Left colon (tissue), 2 donors: Measurements from ENCODE around the gene LUC7L2. TPM values are rescaled to one million over a fixed set of nuclear protein-coding genes. Genes with fewer than 3 reads are reported as not detected.
A peak's percentile ranks its signal among the peaks of the same experiment; 100 is the strongest.
"Not testable (repeated sequence)": the region's sequence is repeated elsewhere in the genome, so short reads cannot be mapped to it uniquely, and the experiment has no call there.

Experiments used
- ATAC-seq: fragments of 200-7000 bp; cut with Tn5 transposase; one replicate; pipeline ENCODE4 v1.9.1; 2020; ENCODE audit warnings: mild to moderate bottlenecking, moderate library complexity
- DNase-seq, 2 donors: peaks; one replicate each; pipeline ENCODE4 v3.0.0-alpha.2; 2020
- intact Hi-C, 2 donors: fragments of 100-400 bp; cut with DNase I in 1 of 2; cut with micrococcal nuclease in 1 of 2; formaldehyde crosslinking; loops; one replicate each; pipeline versions ENCODE4 v1.11.2 to v1.14.0; 2022; cut with DNase I, micrococcal nuclease
- total RNA-seq, 2 donors: library from RNA; stranded (reverse); fragmentation: NEBNext Ultra II Directional; extraction: Animal tissue kit (Norgen Biotek cat#: 25700); gene quantifications; one replicate each; pipeline ENCODE4 v1.2.1, GENCODE V29; 2021
- donor health status: DM: no; HTN: no; CAD: no.
- donor health status: DM: yes; HTN: yes; CAD: no.

Gene LUC7L2
- total RNA-seq, 2 donors from 2014 or later, result 70.0 to 70.8 TPM

DNA sequence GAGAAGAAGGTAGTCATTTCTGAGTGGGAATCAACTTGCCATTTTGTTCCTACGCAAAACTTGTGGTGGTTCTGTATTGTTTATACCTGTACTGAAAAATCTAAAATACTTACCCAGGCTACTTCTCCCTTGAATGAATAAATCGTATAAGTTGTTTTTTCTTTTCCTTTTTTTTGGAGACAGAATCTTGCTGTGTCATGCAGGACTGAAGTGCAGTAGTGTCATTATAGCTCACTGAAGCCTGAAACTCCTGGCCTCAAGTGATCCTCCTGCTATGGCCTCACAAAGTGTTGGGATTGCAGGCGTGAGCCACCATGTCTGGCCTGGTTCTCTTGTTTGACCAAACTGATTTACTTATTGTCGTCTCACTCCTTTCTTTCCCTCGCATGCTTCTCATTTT, 27.9 kb downstream of the LUC7L2 start:
- ATAC-seq, result no peak
- intact Hi-C loops, result no loop called here
- no peak for DNase-seq

DNA sequence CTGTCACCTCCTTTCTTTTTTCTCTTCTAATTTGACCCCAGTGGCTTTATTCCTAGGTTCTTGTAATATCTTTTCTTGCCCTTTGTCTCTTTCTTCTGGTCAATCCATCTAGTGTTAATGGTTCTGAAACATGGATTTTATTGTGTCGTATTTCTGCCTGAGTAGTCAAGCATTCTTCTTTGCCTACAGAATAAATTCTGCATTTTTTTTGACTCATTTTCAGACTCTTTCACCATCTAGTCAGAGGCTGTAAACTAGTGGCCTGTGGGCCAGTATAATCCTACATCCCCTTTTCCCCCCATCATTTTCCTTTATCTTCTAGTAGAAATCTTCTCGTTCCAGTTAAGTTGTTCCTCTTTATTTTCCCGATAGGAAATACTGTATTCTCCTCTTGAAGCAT, 29.4 kb downstream of the LUC7L2 start:
- intact Hi-C loops, result no loop called here
- DNase-seq, result no peak
- ATAC-seq, result no peak

DNA sequence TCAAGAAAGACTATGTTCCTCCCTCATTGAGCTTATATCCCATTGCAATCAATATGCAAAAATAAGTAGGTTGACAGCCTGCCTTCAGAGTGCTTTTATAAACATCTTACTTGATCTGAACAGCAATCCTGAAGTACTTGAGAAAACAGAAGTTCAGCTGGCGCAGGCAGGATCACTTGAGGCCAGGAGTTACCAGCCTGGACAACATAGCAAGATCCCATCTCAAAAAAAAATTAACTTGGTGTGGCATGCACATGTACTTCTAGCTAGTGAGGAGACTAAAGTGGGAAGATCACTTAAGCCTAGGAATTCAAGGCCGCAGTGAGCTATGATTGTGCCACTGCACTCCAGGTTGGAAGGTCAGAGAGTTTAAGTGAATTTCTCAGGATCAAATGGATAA, 30.1 kb downstream of the LUC7L2 start:
- DNase-seq (no peak), ATAC-seq (no peak)
- intact Hi-C loops, result no loop called here

DNA sequence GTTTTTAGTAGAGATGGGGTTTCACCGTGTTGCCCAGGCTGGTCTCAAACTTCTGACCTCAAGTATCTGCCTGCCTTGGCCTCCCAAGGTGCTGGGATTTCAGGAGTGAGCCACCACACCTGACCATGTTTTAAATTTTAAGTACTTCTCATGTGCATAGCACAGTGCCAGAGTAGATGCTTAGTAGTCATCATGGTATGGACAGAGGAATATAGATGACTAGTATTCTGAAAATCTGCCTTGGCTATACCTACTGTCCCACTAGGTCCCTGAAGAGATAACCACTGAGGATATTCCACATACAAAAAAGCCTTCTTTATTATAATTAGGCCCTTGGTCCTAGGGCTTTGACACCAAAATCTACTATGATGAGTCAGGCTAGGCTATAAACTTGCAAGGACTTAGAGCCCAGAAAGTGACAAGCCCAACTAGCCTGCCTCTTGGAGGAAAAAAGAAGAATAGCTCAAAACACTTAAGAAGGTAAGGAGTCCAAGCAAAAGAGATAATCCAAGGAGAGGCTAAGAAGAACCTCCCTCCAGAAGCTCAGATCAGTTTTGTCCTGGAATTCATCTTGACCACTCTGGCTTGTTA, 34.0 kb downstream of the LUC7L2 start:
- ATAC-seq, result no peak
- no peak for DNase-seq
- intact Hi-C loops, result no loop called here

DNA sequence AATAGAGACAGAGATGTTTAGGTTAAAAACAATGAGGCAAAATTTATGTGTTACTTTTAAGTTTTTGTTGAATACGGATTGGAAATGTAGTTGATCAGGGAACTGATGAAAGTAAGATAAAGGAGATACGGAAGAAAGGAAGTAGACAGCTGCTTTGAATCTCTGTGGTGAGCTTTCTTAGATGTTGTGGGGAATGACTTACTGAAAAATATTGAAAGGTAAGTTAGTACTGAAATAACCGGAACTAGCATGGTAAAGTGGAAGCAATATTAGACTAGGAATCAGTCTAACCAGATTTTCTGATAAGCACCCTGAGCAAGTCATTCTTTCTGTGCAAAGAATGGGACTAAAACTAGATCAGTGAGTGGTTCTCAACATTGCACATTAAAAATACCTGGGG, 34.8 kb downstream of the LUC7L2 start:
- intact Hi-C loops, result no loop called here
- ATAC-seq (no peak), DNase-seq (no peak)

DNA sequence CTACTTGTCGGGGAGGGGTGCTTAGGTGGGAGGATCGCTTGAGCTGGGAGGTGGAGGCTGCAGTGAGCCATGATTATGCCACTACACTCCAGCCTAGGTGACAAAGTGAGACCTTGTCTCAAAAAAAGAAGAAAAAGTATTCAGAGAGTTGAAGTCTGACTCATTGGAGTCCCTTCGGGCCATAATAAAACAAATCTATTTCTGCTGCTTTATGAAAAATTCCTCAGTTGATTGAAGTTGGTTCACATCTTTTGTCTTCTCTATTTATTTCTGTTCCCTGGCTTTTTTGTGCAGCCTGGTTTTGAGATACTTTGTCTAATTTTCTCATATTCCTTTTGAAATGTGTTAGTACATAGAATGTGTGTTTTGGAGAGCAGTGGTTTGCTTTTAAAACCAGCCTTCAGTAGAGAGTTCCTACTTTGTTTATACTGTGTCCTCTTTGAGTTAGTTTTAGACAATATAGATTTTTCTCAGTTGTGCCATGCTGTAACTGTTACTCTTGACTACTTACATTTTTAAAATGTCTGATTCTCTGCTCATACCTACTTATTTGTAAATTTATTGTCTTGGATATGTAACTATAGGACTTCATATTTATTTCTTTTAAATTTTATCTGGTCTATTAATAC, 36.7 kb downstream of the LUC7L2 start:
- DNase-seq (no peak), ATAC-seq (no peak)
- intact Hi-C loops, result no loop called here

DNA sequence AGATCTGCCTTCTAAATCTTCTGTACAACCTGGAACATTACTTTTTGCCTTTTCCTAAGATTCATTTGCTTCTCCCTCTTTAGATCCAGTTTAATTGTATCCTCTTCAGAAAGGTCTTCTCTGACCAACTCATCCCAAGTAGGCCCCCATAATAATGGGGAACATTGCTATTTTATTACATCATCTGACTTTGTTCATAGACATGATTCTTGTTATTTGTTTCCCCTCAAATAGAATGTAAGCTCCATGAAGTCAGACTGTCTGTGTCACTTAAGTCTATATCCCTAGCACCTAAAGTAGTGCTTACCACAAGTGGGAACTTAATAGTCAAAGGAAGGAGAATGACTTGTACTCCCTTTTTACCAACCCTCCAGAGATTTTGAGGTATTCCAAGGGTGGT, 37.5 kb downstream of the LUC7L2 start:
- DNase-seq (no peak), ATAC-seq (no peak)
- intact Hi-C loops, result no loop called here

DNA sequence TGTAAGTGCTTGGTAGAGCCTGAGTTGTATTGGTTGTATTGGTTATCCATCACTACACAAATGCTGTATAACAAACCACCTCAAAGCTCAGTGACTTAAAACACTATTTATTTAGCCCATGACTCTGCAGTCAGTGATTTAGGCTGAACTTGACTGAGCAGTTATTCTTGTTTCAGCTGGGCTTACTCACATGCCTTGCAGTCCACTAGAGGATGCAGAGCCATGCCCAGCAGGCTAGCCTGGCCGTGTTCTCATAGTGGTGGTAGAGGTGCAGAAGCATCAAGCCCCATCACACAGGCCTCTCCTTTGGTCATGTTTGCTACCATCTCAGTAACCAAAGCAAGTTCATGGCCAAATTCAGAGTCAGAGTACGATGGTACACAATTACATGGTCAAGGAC, 43.9 kb downstream of the LUC7L2 start:
- DNase-seq (no peak), ATAC-seq (no peak)
- intact Hi-C loops, result no loop called here

DNA sequence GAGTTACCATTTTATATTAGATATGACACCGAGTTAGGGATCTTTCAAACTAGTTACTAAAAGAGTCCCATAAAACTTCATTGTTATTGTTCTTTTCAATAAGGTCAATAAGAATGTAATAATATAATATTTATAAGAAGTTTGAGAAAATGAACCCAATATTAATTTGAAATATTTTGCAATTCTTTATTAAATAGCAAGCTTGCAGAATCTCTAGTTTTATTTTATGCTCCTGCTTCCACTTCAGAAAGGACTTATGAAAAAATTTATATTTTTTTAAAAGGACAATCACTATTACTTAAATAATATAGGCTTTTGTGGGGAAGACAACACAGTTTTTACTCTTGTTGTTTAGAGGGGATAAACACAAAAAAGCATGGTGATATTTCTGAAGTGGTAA, 47.9 kb downstream of the LUC7L2 start:
- ATAC-seq, result no peak
- no peak for DNase-seq
- intact Hi-C loops, result no loop called here

DNA sequence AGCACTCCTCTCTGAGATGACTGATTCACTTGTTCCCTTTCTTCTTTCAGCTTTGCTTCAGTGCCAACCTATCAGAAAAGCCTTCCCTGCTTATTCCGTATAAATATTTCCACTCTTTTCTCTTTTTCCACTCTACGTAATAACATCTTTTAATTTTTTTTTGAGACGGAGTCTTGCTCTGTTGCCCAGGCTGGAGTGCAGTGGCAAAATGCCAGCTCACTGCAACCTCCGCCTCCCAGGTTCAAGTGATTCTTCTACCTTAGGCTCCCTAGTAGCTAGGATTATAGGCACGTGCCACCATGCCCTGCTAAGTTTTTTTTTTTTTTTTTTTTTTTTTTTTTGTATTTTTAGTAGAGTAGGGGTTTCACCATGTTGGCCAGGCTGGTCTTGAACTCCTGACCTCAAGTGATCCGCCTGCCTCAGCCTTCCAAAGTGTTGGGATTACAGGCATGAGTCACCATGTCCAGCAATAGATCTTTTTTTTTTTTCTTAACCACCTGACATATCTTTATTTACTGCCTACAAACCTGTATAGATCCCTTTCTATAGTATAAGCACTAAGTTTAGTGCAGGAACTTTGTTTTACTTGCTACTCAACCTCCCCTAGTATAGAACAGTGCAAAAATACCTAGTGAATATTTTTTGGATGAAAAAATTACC, 55.2 kb downstream of the LUC7L2 start:
- DNase-seq, ATAC-seq, intact Hi-C loops: not testable (repeated sequence)

DNA sequence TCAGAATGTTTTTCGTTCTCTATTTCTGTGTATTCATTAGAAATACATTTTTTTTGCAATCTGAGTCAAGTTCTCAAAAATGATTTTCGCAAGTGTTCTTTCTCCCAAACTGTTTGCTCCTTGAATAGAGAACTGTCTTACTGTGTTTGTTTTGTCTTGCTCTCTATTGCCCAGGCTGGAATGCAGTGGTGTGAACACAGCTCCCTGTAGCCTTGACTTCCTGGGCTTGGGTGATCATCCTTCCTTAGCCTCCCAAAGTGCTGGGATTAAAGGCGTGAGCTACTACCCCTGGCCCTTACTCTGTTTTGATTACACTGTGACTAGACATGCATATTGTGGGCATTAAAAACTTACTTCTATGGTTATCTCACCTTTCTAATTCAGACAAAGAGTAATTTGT, 56.7 kb downstream of the LUC7L2 start:
- ATAC-seq, result no peak
- no peak for DNase-seq
- intact Hi-C loops, result no loop called here

DNA sequence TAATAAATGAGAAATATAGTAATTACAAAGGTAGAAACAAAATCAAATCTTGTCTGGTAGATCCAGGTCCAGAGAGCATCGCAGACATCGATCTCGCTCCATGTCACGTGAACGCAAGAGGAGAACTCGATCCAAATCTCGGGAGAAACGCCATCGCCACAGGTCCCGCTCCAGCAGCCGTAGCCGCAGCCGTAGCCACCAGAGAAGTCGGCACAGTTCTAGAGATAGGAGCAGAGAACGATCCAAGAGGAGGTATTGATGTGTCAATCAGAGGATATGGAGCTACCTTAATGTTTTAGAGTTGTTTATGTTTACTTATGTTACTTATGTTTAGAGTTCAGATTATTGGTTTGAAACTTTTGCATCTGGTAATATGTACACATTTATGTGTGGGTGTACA, 57.8 kb downstream of the LUC7L2 start:
- ATAC-seq (no peak), DNase-seq (no peak)
- intact Hi-C loops, result no loop called here

DNA sequence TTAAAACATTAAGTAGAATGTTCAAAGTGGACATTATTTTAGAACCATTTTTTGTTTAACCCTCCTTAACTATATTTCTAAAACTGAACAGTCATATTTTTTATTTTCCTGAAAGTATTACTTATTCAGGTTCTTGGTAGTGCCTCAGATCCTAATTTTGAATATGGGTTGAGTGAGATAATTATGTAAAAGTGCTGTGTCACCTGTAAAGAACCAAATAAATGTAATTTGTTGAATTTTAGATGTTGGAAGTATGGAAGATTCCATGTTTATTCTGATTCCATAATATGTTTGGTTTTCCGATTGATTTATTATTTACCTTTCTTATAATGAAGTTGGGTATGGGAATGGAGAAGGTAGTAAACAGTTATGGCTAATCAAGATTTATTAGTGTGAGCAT, 61.4 kb downstream of the LUC7L2 start:
- intact Hi-C loops, result no loop called here
- no peak for DNase-seq
- ATAC-seq, result no peak

DNA sequence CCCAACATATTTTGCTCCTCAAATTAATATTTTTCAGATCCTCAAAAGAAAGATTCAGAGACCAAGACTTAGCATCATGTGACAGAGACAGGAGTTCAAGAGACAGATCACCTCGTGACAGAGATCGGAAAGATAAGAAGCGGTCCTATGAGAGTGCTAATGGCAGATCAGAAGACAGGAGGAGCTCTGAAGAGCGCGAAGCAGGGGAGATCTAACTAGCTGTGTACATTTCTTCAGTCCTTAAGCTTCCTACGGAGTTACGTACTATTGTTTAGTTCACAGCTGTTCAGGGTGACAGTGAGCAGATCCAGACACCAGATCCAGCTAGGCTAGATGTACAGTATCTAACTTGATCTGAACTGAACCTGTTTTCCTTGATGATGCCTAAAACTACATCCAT, 62.4 kb downstream of the LUC7L2 start:
- ATAC-seq, result peak; percentile 20
- DNase-seq, result no peak
- intact Hi-C loops, result no loop called here

DNA sequence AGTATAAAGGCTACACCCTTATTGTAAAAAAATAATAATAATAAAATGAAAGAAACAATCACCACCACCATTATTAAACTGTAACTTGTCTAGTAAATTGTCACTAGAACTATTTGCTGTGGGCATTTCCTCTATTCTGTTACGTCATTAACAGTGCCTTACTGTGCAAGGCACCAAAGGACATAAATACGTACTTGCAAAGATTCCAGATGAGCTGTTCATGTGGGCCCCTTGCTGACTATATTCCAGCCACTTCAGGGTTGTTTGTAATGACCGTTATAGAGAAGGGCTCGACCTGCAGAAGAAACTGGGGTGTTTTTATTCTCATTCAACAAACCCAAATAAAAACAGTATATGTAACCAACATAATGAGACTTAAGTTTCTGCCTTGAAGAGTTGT, 63.4 kb downstream of the LUC7L2 start:
- no peak for DNase-seq
- ATAC-seq, result no peak
- intact Hi-C loops, result no loop called here

DNA sequence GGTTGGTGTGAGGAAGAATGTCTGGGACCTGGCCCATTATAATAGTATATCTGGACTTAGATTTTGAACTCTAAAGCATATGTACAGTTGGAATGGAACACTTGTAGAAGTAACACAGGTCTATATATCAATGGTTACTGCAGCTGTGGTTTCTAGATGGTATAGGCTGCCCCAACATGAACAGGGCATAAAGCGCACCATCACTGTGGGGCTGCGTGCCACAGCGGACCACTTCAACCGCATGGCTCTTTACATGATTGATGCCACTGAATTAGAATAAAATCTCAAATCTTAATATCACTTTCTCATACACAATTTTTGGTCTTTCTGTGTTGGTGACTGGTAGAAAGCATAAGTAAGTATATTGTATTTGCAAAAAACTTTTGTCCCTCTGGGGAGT, 64.3 kb downstream of the LUC7L2 start:
- intact Hi-C loops, result no loop called here
- ATAC-seq, result no peak

DNA sequence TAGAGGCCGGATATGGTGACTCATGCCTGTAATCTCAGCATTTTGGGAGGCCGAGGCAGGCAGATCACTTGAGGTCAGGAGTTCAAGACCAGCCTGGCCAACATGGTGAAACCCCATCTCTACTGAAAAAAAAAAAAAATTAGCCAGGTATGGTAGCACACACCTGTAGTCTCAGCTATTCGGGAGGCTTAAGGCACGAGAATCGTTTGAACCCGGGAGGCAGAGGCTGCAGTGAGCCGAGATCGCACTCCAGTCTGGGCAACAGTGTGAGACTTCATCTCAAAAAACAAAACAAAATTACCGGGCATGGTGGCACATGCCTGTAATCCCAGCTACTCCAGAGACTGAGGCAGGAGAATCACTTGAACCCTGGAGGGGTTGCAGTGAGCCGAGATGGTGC, 66.0 kb downstream of the LUC7L2 start:
- ATAC-seq, result not testable (repeated sequence)

More for the DNA sequence above, 64.3 kb downstream of the LUC7L2 start:
- no peak for DNase-seq

DNA sequence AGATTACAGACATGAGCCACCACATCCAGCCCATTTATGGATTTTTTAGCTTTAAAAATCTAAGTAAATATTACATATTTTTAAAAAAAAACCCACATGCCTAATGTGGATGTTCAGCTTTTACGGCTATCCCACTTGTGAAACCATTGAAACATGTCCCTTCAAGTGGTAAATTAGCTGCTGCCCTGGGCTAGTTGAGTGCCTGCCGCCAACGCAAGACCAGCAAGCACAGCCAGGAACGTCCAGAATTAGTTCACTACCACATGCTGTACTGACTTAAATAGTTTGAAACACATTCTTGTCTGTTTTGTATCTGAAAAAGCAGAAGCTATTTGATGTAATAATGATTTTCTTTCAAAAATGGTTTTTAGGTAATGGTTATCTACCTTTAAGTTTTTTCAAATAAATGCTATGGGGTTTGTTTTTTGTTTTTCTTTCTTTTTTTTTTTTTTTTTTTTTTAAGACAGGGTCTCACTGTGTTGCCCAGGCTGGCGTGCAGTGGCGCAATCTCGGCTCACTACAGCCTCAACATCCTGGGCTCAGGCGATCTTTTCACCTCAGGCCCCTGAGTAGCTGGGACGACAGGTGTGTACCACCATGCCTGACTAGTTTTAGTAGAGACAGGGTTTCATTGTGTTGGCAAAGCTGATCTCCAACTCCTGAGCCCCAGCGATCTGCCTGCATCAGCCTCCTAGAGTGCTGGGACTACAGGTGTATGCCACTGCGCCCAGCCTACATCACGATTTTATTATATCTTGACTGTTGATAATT, 66.7 kb downstream of the LUC7L2 start:
- ATAC-seq (no peak), DNase-seq (no peak)
- intact Hi-C loops, result no loop called here

More for the DNA sequence above, 66.0 kb downstream of the LUC7L2 start:
- DNase-seq, intact Hi-C loops: not testable (repeated sequence)

DNA sequence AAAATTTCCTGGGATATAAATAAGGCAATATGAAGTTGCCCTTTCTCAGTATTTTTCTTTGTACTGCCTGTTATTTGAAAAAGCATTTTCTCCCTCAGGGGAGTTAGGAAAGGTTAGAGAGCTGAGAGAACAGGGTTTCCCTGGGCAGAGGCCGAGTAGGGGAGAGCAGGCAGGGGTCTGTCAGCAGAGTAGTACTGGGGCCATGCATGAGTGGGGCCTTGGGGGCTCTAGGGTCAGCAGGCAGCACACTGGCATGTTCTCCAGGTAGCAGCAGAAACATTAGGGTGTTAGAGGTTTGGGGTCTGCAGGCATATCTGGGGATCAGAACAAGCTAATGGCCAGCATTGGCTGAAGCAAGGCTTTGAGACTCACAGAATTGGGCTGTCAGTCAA, 67.3 kb downstream of the LUC7L2 start:
- DNase-seq (no peak), ATAC-seq (no peak)
- intact Hi-C loops, result no loop called here

DNA sequence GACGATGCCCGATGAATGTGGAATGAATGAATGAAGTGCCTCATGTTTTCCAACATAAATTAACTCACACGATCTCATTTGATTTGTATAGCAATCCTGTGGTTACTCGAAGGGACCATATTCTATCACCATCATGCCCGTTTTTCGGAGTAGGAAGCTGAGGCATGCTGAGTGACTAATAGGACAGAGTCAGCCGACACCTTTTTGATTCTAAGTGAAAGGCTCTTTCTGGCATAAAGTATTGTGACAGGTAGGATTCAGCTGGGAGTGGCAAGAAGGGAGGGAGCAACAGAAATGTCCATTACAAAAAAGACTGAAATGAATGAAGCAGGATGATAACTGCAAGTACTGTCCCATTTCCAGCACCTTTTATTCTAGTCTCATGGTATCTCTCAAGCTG, 68.1 kb downstream of the LUC7L2 start:
- ATAC-seq, result no peak
- intact Hi-C loops, result no loop called here
- DNase-seq, result no peak
